ENCODE data around the gene PAPLN.

Gene PAPLN

DNA sequence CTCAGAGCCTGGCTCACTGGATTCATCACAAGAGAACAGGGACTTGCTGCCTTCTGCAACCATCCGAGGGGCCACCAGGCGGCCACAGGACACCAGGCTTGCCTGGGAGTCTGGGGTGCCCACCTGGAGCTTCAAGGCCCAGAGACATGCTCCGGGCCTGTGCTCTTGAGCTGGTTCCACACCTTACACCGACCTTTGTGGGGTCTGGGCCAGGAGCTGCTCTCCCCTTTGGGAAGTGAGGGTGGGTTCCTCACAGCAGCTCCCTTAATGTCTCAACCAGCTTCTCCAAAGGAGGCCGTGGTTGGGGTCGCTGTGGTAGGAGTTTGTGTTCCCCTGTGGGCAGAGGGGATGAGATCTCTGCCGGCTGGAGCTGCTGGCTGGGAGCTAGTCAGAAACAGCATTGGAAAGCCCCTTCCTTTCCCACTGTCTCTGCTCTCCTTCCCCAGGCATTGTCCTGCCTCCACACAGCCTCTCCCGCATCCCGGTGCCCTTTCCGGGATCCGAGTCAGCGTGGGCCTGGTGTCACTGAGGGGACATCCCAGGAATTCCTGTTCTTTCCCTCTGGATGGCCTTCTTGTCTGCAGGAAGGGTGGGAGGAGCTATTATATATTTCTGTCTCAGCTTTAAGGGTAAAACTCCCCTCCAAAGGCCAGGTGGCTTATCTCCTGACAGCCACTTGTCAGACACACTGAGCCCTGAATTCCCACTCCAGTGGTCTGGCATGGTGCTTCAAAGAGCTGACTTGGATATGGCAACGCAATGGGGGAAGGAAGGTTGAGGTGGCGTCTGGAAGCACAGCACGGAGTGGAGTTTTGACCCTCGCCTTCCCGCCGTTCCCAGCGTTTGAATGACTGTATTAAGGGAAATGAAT, 5.1 kb upstream of the PAPLN start:
- DNase-seq (ENCODE audit: low spot score), result no peak

- DNase-seq (ENCODE audit: low spot score), result no peak
Observed at GRCh38 chr14:73232984-73233383, 4.3 kb upstream of the PAPLN start.

DNA sequence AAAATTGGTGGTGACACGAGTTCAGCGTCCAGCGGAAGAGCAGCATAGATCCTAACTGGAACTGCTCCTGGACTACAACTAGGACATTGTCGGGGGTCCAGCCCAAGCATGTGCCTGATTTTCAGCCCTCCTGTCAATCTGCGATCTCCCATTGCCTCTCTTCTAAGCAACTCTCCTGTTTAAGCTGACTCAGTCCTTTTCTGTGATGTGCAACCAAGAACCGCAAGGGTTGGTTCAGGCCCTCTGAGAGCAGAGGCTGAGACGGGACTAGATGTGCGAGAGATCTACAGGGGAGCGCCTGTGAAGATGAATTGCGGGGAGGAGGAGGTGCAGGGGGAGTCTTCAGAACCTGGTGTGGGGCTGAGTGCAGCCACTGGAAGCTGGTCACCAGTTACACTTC, 3.7 kb upstream of the PAPLN start:
- no peak for DNase-seq (ENCODE audit: low spot score)

DNA sequence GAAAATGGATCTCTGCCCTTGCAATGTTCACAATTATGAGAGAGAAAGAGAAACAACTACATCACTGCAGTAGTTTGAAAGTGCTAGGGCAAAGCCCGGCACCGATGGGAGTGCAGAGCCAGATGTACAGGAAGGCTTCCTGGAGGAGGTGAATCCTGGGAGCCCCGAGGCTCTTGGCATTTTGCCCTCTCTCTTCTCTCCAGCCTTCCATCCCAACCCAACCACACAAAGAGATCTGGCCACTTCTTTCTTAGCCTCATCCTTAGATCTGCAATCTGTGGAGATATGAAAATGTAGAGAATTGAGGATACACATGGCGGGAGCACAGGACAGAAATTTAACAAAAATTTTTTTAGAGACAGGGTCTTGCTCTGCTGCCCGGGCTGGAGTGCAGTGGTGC, 3.3 kb upstream of the PAPLN start:
- no peak for DNase-seq (ENCODE audit: low spot score)

DNA sequence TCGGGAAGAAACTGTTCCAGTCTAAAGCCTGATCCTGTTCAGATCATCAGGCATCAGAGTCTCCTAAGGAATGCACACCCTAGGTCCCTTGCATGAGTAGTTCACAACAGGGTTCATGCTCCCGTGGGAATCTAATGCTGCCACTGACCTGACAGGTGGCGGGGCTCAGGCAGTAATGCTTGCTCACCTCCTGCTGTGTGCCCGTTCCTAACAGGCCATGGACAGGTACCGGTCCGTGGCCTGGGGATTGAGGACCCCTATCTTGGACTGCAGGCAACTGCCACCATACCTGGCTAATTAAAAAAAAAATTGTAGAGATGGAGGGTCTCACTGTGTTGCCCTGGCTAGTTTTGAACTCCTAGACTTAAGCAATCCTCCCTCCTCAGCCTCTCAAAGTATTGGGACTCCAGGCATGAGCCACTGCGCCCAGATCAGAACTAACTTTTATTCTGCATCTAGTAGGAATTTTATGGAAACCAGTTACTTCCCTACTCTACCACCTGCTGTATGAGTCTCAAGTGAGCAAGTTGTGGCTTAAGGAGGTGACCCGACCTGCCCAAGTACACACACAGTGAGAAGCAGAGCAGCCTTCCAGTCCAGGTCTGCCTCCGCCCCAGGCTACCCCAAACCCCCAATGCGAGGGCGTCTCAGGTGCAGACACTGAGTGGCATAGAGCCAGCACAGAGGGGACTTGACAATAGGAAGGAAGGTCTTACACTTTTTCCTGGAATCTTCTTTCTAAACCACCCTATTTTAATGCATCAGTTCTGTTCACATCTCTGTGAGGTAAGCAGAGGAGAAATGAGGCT, 2.5 kb upstream of the PAPLN start:
- no peak for DNase-seq (ENCODE audit: low spot score)

GRCh38 chr14:73235531-73236155, 1.7 kb upstream of the PAPLN start:
- no peak for DNase-seq (ENCODE audit: low spot score)

- DNase-seq (ENCODE audit: low spot score), result no peak
Observed at GRCh38 chr14:73236157-73236556, 1.1 kb upstream of the PAPLN start.

GRCh38 chr14:73236752-73237218, 521 bp upstream of the PAPLN start:
- DNase-seq (ENCODE audit: low spot score), result no peak

GRCh38 chr14:73237786-73238423, 599 bp downstream of the PAPLN start:
- DNase-seq (ENCODE audit: low spot score), result no peak

GRCh38 chr14:73238424-73238852, 1.1 kb downstream of the PAPLN start:
- no peak for DNase-seq (ENCODE audit: low spot score)

DNA sequence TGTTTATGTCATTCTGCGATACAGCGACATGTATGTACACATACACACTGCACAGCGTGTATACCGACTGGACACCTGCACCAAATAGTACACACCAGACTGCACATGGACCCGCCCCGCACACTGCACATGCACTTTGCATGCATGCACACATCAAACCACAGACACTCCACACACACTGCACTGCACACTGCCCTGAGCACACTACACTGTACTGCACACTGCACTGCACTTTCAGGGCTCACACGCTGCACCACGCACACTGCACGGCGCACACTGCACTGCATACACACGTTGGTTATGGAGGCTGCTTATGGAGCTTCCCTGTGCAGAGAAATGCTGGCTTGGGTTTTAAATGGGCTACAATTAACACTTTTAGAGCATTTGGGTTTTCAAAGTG, 1.6 kb downstream of the PAPLN start:
- no peak for DNase-seq (ENCODE audit: low spot score)

- DNase-seq (ENCODE audit: low spot score), result peak; percentile 53
Observed at GRCh38 chr14:73239393-73240241, 2.3 kb downstream of the PAPLN start.

- DNase-seq (ENCODE audit: low spot score), result no peak
Observed at GRCh38 chr14:73240816-73241480, 3.6 kb downstream of the PAPLN start.

DNA sequence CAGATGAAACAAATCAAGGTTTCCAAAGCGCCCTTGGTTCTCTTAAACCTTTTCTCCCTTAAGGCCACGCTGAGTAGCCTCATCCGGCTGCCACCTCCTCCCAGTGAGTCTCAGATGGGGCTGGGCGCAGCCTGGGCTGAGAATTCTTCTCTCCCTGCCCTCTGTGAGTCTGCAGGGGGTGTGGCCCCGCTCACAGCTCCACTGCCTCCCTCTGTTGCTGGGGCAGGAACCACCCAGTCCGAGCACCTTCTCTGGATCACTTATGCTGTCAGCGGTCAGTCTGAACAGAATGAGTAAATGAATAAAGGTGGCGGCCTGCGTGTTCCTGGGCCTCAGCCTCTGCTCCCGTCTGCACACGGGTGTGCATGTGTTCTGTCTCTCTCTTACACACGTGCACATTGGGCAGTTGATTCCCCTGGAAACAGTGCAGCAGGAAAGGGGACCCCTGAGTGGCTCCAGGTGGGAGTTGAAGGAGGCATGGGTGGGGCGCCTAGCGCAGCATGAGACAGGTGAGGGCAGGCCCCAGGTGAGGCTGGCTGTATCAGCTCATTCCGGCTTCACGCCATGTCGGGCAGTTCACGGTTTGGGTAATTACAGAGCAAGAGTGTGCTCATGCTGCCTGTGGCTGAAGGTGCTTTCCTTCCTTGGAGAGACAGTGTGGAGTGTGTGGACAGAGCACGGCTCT, 4.3 kb downstream of the PAPLN start:
- DNase-seq (ENCODE audit: low spot score), result no peak

GRCh38 chr14:73242357-73242901, 5.1 kb downstream of the PAPLN start:
- no peak for DNase-seq (ENCODE audit: low spot score)

DNA sequence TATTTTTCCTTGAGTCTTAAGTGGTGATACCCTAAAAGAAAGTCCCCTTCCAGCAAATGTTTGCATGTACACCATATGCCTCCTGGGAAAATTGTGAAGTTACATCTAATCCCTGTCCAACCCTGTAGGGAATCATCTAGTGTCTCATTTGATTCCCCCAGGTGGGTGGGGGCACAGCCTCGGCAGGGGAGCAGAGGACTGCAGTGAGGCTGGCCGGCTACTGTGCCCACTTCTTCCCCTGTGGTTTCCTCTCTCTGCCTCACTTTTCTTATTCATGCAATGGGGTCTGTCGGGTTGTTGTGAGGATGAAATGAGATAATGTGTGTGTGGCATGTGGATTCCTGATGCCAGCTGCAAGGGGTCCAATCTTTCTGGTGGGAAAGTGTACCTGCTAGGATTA, 6.0 kb downstream of the PAPLN start:
- DNase-seq (ENCODE audit: low spot score), result no peak

DNA sequence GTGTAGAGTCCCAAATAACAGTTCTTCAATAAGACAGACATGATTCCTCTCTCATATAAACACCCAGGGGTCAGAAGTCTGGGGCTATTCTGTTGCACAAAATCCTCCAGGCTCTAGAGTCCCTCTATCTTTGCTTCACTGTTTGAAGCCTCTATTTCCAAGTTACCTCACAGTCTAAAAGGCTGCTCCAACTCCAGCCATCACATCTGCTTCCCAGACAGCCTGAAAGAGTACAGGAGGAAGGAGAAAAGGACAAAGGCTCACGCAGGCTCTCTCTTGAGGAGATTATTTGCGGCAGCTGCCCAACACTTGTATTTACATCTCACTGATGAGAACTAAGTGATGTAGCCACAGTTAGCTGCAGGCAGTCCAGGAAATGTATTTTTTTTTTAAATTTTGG, 6.4 kb downstream of the PAPLN start:
- DNase-seq (ENCODE audit: low spot score), result no peak

GRCh38 chr14:73244541-73245290, 7.4 kb downstream of the PAPLN start:
- no peak for DNase-seq (ENCODE audit: low spot score)
